SK-N-SH treated with all-trans-retinoic acid at 6 μM for 48 hours (cell line): ENCODE data around the gene COIL.

Source experiments
- ATAC-seq: fragments of 200-7000 bp; cut with Tn5 transposase; 3 replicates; pipeline ENCODE4 v1.9.1; 2020; ENCODE audit warnings: mild to moderate bottlenecking, moderate library complexity
- ARNTL ChIP-seq: fragments of 450-650 bp; formaldehyde crosslinking; IDR thresholded peaks from 2 replicates; pipeline ENCODE4 v1.5.0; 2020; ENCODE audit warnings: low read depth, mild to moderate bottlenecking, moderate library complexity, borderline replicate concordance
- BACH2 ChIP-seq: fragments of 250-450 bp; sonication (Bioruptor Pico); IDR thresholded peaks from 2 replicates; pipeline ENCODE4 v1.9.0; 2021; ENCODE audit warnings: mild to moderate bottlenecking, borderline replicate concordance
- CSDC2 ChIP-seq: fragments of 250-450 bp; sonication (Bioruptor Pico); IDR thresholded peaks from 2 replicates; pipeline ENCODE4 v1.5.0; 2020; ENCODE audit warnings: mild to moderate bottlenecking, moderate library complexity
- ESRRG ChIP-seq: fragments of 250-450 bp; sonication (Bioruptor Pico); IDR thresholded peaks from 2 replicates; pipeline ENCODE4 v1.6.1; 2021; ENCODE audit warnings: mild to moderate bottlenecking
- GLIS3 ChIP-seq: fragments of 250-450 bp; sonication (Bioruptor Pico); IDR thresholded peaks from 2 replicates; pipeline ENCODE4 v1.5.0; 2020; ENCODE audit warnings: mild to moderate bottlenecking, moderate library complexity
- ISL1 ChIP-seq: fragments of 250-450 bp; sonication (Bioruptor Pico); IDR thresholded peaks from 2 replicates; pipeline ENCODE4 v2.1.2; 2022; ENCODE audit warnings: mild to moderate bottlenecking, moderate library complexity
- PPARA ChIP-seq: fragments of 250-450 bp; sonication (Bioruptor Pico); IDR thresholded peaks from 2 replicates; pipeline ENCODE4 v1.5.0; 2020; ENCODE audit warnings: mild to moderate bottlenecking, borderline replicate concordance
- TCF4 ChIP-seq: fragments of 250-450 bp; sonication (Bioruptor Pico); IDR thresholded peaks from 2 replicates; pipeline ENCODE4 v1.8.0; 2021; ENCODE audit warnings: mild to moderate bottlenecking, moderate library complexity, borderline replicate concordance
- ZC3H10 ChIP-seq: fragments of 250-450 bp; sonication (Bioruptor Pico); IDR thresholded peaks from 2 replicates; pipeline ENCODE4 v1.5.1; 2021; ENCODE audit warnings: mild to moderate bottlenecking, moderate library complexity
- ZFP3 ChIP-seq: fragments of 250-450 bp; sonication (Bioruptor Pico); IDR thresholded peaks from 2 replicates; pipeline ENCODE4 v1.5.0; 2020; ENCODE audit warnings: mild to moderate bottlenecking, moderate library complexity
- ZFP30 ChIP-seq: fragments of 450-650 bp; formaldehyde crosslinking; IDR thresholded peaks from 2 replicates; pipeline ENCODE4 v1.5.0; 2022; ENCODE audit warnings: mild to moderate bottlenecking, moderate library complexity
- ZNF565 ChIP-seq: fragments of 450-650 bp; formaldehyde crosslinking; conservative IDR thresholded peaks from 2 replicates; pipeline ENCODE4 v1.5.0; 2020; ENCODE audit warnings: low read depth, mild to moderate bottlenecking, moderate library complexity
- ZNF70 ChIP-seq: fragments of 450-650 bp; formaldehyde crosslinking; IDR thresholded peaks from 2 replicates; pipeline ENCODE4 v1.5.0; 2020; ENCODE audit warnings: mild to moderate bottlenecking, moderate library complexity
- TF ChIP-seq, protein P1 (sequence below): fragments of 250-450 bp; sonication (Bioruptor Pico); IDR thresholded peaks from 2 replicates; pipeline ENCODE4 v1.5.1; 2020; ENCODE audit warnings: low read depth, mild to moderate bottlenecking, moderate library complexity
- TF ChIP-seq, protein P2 (sequence below): fragments of 250-450 bp; sonication (Bioruptor Pico); IDR thresholded peaks from 2 replicates; pipeline ENCODE4 v1.5.1; 2021; ENCODE audit warnings: mild to moderate bottlenecking, moderate library complexity
- TF ChIP-seq, protein P3 (sequence below): fragments of 250-450 bp; sonication (Bioruptor Pico); IDR thresholded peaks from 2 replicates; pipeline ENCODE4 v1.8.0; 2020; ENCODE audit warnings: mild to moderate bottlenecking, moderate library complexity, borderline replicate concordance
- TF ChIP-seq, protein P4 (sequence below): fragments of 250-450 bp; sonication (Bioruptor Pico); IDR thresholded peaks from 2 replicates; pipeline ENCODE4 v1.5.0; 2020; ENCODE audit warnings: mild to moderate bottlenecking, moderate library complexity

COIL gene

DNA sequence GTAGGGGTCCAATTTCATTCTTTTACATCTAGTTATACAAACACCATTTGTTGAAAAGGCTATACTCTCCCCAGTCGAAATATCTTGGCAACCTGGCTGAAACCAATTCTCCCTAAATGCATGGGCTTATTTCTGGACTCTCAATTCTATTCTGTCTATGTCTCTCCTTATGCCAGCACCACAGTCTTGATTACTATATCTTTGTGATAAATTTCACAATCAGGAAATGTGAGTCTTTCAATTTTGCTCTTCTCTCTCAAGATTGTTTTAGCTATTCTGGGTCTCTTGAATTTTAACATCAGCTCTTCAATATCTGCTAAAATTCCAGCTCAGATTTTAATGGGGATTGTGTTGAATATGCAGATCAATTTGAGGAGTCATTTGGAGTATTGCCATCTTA lies 41.1 kb downstream of the COIL start:
- TF ChIP-seq ZNF565 (CRISPR knock-in tag) (no peak), ZFP3 (CRISPR knock-in tag) (no peak), CSDC2 (CRISPR knock-in tag) (no peak), ARNTL (CRISPR knock-in tag) (no peak), TCF4 (no peak), BACH2 (no peak), ZFP30 (CRISPR knock-in tag) (no peak), ZNF70 (CRISPR knock-in tag) (no peak), GLIS3 (CRISPR knock-in tag) (no peak), PPARA (no peak)
- TF ChIP-seq, protein P1, sequence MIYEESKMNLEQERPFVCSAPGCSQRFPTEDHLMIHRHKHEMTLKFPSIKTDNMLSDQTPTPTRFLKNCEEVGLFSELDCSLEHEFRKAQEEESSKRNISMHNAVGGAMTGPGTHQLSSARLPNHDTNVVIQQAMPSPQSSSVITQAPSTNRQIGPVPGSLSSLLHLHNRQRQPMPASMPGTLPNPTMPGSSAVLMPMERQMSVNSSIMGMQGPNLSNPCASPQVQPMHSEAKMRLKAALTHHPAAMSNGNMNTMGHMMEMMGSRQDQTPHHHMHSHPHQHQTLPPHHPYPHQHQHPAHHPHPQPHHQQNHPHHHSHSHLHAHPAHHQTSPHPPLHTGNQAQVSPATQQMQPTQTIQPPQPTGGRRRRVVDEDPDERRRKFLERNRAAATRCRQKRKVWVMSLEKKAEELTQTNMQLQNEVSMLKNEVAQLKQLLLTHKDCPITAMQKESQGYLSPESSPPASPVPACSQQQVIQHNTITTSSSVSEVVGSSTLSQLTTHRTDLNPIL (CRISPR knock-in tag) = no peak
- TF ChIP-seq, protein P2, sequence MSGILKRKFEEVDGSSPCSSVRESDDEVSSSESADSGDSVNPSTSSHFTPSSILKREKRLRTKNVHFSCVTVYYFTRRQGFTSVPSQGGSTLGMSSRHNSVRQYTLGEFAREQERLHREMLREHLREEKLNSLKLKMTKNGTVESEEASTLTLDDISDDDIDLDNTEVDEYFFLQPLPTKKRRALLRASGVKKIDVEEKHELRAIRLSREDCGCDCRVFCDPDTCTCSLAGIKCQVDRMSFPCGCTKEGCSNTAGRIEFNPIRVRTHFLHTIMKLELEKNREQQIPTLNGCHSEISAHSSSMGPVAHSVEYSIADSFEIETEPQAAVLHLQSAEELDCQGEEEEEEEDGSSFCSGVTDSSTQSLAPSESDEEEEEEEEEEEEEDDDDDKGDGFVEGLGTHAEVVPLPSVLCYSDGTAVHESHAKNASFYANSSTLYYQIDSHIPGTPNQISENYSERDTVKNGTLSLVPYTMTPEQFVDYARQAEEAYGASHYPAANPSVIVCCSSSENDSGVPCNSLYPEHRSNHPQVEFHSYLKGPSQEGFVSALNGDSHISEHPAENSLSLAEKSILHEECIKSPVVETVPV = no peak
- TF ChIP-seq, protein P3, sequence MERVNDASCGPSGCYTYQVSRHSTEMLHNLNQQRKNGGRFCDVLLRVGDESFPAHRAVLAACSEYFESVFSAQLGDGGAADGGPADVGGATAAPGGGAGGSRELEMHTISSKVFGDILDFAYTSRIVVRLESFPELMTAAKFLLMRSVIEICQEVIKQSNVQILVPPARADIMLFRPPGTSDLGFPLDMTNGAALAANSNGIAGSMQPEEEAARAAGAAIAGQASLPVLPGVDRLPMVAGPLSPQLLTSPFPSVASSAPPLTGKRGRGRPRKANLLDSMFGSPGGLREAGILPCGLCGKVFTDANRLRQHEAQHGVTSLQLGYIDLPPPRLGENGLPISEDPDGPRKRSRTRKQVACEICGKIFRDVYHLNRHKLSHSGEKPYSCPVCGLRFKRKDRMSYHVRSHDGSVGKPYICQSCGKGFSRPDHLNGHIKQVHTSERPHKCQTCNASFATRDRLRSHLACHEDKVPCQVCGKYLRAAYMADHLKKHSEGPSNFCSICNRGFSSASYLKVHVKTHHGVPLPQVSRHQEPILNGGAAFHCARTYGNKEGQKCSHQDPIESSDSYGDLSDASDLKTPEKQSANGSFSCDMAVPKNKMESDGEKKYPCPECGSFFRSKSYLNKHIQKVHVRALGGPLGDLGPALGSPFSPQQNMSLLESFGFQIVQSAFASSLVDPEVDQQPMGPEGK (CRISPR knock-in tag) = no peak
- TF ChIP-seq, protein P4, sequence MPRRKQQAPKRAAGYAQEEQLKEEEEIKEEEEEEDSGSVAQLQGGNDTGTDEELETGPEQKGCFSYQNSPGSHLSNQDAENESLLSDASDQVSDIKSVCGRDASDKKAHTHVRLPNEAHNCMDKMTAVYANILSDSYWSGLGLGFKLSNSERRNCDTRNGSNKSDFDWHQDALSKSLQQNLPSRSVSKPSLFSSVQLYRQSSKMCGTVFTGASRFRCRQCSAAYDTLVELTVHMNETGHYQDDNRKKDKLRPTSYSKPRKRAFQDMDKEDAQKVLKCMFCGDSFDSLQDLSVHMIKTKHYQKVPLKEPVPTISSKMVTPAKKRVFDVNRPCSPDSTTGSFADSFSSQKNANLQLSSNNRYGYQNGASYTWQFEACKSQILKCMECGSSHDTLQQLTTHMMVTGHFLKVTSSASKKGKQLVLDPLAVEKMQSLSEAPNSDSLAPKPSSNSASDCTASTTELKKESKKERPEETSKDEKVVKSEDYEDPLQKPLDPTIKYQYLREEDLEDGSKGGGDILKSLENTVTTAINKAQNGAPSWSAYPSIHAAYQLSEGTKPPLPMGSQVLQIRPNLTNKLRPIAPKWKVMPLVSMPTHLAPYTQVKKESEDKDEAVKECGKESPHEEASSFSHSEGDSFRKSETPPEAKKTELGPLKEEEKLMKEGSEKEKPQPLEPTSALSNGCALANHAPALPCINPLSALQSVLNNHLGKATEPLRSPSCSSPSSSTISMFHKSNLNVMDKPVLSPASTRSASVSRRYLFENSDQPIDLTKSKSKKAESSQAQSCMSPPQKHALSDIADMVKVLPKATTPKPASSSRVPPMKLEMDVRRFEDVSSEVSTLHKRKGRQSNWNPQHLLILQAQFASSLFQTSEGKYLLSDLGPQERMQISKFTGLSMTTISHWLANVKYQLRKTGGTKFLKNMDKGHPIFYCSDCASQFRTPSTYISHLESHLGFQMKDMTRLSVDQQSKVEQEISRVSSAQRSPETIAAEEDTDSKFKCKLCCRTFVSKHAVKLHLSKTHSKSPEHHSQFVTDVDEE (CRISPR knock-in tag) = no peak
- TF ChIP-seq, all 23 proteins: peak for 0
- ATAC-seq = no peak

DNA sequence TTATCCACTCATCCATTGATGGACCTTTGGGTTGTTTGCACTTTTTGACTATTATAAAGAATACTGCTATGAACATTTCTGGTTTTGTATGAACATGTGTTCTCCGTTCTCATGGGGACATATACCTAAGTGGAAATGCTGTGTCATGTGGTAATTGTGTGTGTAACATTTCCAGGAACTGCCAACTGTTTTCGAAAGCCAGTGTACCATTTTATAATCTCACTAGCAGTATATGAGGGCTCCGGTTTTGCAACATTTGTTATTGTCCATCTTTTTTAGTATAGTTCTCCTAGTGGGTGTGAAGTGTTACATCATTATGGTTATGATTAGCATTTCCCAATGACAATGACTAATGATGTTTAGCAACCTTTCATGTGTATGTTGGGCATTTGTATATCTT lies 41.9 kb downstream of the COIL start:
- no peak for TF ChIP-seq ZNF565 (CRISPR knock-in tag)
- TF ChIP-seq ESRRG = no peak
- TF ChIP-seq ISL1 (CRISPR knock-in tag) = no peak
- TF ChIP-seq BACH2 = no peak
- TF ChIP-seq GLIS3 (CRISPR knock-in tag) = no peak
- ATAC-seq = no peak

DNA sequence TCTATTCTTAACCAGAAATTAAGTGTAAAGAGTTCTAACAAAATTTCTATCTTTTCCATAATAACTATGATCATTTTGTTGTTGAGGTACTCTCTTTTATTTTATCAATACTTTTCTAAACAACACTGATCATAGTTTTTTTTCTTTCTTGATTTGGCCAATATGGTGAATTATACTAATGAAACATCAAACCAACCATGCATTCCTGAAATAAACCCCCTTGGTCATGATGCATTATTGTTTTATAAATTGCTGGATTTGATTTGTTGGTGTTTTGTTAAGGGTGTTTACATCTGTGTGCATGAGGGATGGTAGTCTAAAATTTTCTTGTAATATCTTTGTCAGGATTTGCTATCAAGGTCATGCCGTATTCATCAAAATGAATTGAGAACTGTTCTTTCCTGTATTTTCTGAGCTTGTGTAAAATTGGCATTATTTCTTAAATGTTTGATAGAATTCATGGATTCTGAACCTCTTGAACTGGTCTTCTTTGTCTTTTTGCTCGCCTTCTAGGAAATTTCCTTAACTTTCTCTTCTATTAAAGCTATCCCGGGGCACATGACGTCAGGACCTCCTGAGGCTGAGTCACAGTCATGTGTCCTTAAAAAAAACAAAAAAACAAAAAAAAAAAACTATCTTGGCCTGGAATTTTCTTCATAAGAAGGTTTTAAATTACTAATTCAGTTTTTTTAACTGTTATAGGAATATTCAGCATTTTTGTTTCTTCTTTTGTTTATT lies 43.1 kb downstream of the COIL start:
- ATAC-seq = no peak
- TF ChIP-seq, protein P4 (CRISPR knock-in tag) = no peak
- TF ChIP-seq, protein P2 = no peak
- TF ChIP-seq PPARA (no peak), ZC3H10 (CRISPR knock-in tag) (no peak), ZFP3 (CRISPR knock-in tag) (no peak)
- TF ChIP-seq, protein P1 (CRISPR knock-in tag) = no peak
